Kidney (tissue), 14 donors: ENCODE measurements around the gene SDE2. TPM values are rescaled to one million over a fixed set of nuclear protein-coding genes. Genes with fewer than 3 reads are reported as not detected.

Experiments used
- DNase-seq, 5 donors: peaks; one replicate each; pipeline ENCODE4 v3.0.0-alpha.2; 2013 to 2020
- FAIRE-seq: peaks from 2 replicates; lab custom pipeline; 2012; peaks lifted over from hg19 to GRCh38; lab: Jason Lieb, UNC
- H3K27ac ChIP-seq, 2 donors: one replicate each; pipeline ENCODE4 v1.7.0; 2013; ENCODE audit warnings: low read depth in 2 of 2, low read length in 2 of 2, inconsistent platforms in 1 of 2
- H3K27me3 ChIP-seq: one replicate; pipeline ENCODE4 v1.7.1; 2013; ENCODE audit warnings: low read length, inconsistent platforms; ENCODE audit not compliant: control insufficient read depth, insufficient read depth
- H3K36me3 ChIP-seq, 3 donors: one replicate each; pipeline versions ENCODE4 v1.7.0 to v1.7.1; 2013; ENCODE audit warnings: low read length in 3 of 3, control low read depth in 1 of 3, inconsistent platforms in 1 of 3; ENCODE audit not compliant: insufficient read depth in 3 of 3, control insufficient read depth in 2 of 3
- H3K4me1 ChIP-seq, 3 donors: one replicate each; pipeline versions ENCODE4 v1.7.0 to v1.7.1; 2013; ENCODE audit warnings: low read length in 3 of 3, inconsistent platforms in 1 of 3, low read depth in 1 of 3; ENCODE audit not compliant: control insufficient read depth in 2 of 3, insufficient read depth in 2 of 3
- H3K4me3 ChIP-seq, 3 donors: one replicate each; pipeline versions ENCODE4 v1.7.0 to v1.8.1; 2013; ENCODE audit warnings: low read length in 3 of 3, control low read depth in 1 of 3, inconsistent platforms in 1 of 3
- H3K9ac ChIP-seq, 3 donors: one replicate each; pipeline versions ENCODE4 v1.7.0 to v1.7.1; 2013; ENCODE audit warnings: low read length in 3 of 3, control low read depth in 1 of 3, inconsistent platforms in 1 of 3
- H3K9me3 ChIP-seq, 3 donors: one replicate each; pipeline versions ENCODE4 v1.7.0 to v1.7.1; 2013; ENCODE audit warnings: low read length in 3 of 3, control low read depth in 1 of 3, inconsistent platforms in 1 of 3; ENCODE audit not compliant: control insufficient read depth in 2 of 3, insufficient read depth in 1 of 3
- CTCF ChIP-seq: IDR thresholded peaks from 3 replicates; pipeline ENCODE4 v1.5.1; 2012; ENCODE audit warnings: mild to moderate bottlenecking, moderate library complexity, borderline replicate concordance; ENCODE audit not compliant: insufficient read depth; ENCODE audit errors: extremely low read depth
- intact Hi-C: fragments of 100-400 bp; cut with DNase I; formaldehyde crosslinking; loops from one replicate; pipeline ENCODE4 v1.11.1; 2022
- polyA plus RNA-seq: library from polyadenylated mRNA; stranded (reverse); fragments of 350-450 nt; fragmentation: Illumina TruSeq; extraction: RNeasy Lipid Tissue Mini Kit (QIAGEN cat#74804); gene quantifications from one replicate; pipeline ENCODE4 v1.2.3, GENCODE V29; 2014; ENCODE audit warnings: low read depth, low replicate concordance; ENCODE audit not compliant: insufficient read depth
- total RNA-seq: library from RNA; stranded (reverse); fragmentation: NEBNext Ultra II Directional; extraction: Animal tissue kit (Norgen Biotek cat#: 25700); gene quantifications from one replicate; pipeline ENCODE4 v1.2.1, GENCODE V29; 2021
- donor health status: control.
- donor health status: control.
- donor health status: control.
- donor health status: control.
- donor health status: control.
- donor health status: DM: yes; HTN: yes; CAD: no.
- donor health status: Normal renal cell carcinoma (clear cell type).

SDE2 gene
- total and polyA plus RNA-seq, 2 donors from 2014 or later = 3.4 to 19.2 TPM

GRCh38 chr1:225981714-225982113, 17.4 kb downstream of the SDE2 start:
- no peak for DNase-seq
- peaks cover 0 to 5% (median 0%) of the 10 kb centered on the region in 3 donors for H3K9me3 ChIP-seq
- H3K4me3 ChIP-seq = no peak overlapping the region
- H3K27ac ChIP-seq = no peak overlapping the region
- intact Hi-C loops = no loop called here
- FAIRE-seq = no peak
- no peaks in the 10 kb centered on the region for H3K4me1 ChIP-seq
- TF ChIP-seq CTCF = no peak
- H3K36me3 ChIP-seq = peaks cover 10 to 33% (median 18%) of the 10 kb centered on the region in 3 donors
- no peak overlapping the region for H3K9ac ChIP-seq
- no peaks in the 10 kb centered on the region for H3K27me3 ChIP-seq

GRCh38 chr1:225980005-225980836, 18.9 kb downstream of the SDE2 start:
- no peak for DNase-seq
- FAIRE-seq = no peak
- no peak for TF ChIP-seq CTCF
- Histone ChIP-seq H3K9me3 (peaks cover 0 to 5% (median 0%) of the 10 kb centered on the region in 3 donors), H3K9ac (no peak overlapping the region), H3K4me1 (peaks cover 0 to 2% (median 0%) of the 10 kb centered on the region in 3 donors), H3K27ac (no peak overlapping the region), H3K4me3 (no peak overlapping the region), H3K27me3 (no peaks in the 10 kb centered on the region), H3K36me3 (peaks cover 6 to 25% (median 18%) of the 10 kb centered on the region in 3 donors)
- intact Hi-C loops = no loop called here

- Histone ChIP-seq H3K4me3 (no peak overlapping the region), H3K9me3 (peaks cover 0 to 5% (median 0%) of the 10 kb centered on the region in 3 donors), H3K9ac (no peak overlapping the region), H3K36me3 (peaks cover 3 to 19% (median 15%) of the 10 kb centered on the region in 3 donors), H3K27me3 (no peaks in the 10 kb centered on the region), H3K4me1 (peaks cover 0 to 2% (median 0%) of the 10 kb centered on the region in 3 donors), H3K27ac (no peak overlapping the region)
- FAIRE-seq (no peak), DNase-seq (no peak)
- intact Hi-C loops = loop anchor here (10.0 kb wide), 1 partner anchor 505 kb away; no protein-coding TSS in a partner anchor
- TF ChIP-seq CTCF = no peak
Observed at GRCh38 chr1:225979421-225979820, 19.7 kb downstream of the SDE2 start.
